Activated CD8-positive, alpha-beta memory T cell treated with anti-CD3 and anti-CD28 coated beads, Interleukin-2, amount 50 U/mL, for 48 hours (primary cell): ENCODE results near the gene OLFM2.
"Not testable (repeated sequence)": the region's sequence is repeated elsewhere in the genome, so short reads cannot be mapped to it uniquely, and the experiment has no call there.

Source experiments
- DNase-seq: peaks from one replicate; pipeline ENCODE4 v3.0.0-alpha.2; 2020

Gene OLFM2

DNA sequence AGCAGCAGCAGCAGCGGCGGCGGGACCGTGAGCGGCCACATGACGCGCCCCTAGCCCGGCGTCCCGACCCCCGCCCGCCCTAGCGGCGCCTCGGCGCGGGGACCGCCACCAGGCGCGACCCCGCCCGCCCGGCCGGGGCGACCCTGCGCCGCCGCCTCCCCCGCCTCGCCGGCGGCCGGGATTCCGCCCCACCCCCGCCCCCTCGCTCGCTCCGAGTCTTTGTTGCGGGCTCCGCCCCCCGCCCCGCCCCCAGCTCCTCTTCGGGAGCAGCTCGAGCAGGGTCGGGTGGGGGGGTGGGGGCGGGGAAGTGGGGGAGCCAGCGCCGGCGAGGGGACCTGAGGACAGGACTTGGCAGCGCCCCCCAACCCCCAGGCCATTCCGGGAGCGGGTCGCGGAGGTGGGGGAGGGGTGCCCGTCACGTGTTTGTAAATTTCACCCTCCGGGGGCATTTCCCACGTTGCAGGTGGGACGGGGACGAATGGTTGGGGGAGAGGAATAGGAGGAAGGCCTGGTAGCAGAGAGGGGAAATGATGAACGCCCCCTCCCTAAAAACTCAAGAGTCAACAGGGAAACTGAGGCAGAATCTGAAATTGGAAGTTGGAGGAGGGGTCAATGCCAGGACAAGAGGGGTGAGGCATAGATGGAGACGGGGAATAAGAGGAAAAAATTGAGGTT, at the start of gene OLFM2:
OLFM2 (minus strand) TSS at position 190 of the 675 bp plus-strand sequence; CDS start at position 41, 149 bp downstream.
- DNase-seq = no peak

DNA sequence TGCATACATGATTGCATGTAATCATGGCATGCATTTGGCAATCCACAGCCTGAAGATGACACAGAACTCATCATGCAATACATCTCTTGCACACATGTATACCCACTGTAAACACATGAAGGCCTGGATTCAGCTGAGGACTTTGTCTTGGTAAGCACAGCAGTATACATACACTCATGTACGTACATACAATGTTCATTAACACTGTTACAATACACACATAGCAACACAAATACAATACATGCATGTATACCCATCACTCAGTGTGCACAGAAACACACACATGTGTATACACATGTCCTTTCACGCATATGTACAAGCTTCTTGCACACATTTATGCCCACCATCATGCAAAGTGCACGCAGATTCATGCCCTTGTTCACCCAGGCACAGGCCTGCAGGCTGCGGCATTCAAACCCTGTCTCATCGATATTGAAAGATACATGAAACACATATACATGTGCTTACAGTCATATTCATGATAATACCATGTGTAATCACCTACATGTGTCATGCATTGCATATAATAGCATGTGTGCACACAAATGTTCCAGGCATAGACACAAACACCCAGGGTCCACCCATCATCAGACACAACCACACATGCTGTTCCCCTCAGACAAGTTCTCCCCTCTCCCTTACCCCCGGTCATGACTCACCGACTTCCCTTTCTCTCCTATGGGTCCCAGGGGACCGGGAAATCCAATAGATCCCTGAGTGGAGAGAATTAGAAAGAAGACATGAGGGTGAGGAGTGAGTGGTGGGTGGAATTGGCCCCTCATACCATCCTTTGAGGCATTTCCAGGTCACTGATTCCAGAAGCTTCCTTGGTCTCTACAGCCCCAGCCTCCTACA, 45.3 kb upstream of the OLFM2 start:
- no peak for DNase-seq

DNA sequence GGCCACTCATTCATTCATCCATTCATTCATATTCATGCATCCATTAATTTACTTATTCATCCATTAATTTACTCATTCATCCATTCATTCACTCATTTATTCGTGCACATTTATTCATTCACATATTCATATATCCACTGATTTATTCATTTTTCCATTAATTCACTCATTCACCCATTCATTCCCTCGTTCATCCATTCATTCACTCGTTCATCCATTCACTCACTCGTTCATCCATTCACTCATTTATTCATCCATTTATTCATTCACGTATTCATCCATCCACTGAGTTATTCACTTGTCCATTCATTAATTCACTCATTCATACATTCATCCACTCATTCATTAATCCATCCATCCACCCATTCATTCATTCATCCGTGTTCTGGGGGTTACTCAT, 35.8 kb upstream of the OLFM2 start:
- DNase-seq = no peak

DNA sequence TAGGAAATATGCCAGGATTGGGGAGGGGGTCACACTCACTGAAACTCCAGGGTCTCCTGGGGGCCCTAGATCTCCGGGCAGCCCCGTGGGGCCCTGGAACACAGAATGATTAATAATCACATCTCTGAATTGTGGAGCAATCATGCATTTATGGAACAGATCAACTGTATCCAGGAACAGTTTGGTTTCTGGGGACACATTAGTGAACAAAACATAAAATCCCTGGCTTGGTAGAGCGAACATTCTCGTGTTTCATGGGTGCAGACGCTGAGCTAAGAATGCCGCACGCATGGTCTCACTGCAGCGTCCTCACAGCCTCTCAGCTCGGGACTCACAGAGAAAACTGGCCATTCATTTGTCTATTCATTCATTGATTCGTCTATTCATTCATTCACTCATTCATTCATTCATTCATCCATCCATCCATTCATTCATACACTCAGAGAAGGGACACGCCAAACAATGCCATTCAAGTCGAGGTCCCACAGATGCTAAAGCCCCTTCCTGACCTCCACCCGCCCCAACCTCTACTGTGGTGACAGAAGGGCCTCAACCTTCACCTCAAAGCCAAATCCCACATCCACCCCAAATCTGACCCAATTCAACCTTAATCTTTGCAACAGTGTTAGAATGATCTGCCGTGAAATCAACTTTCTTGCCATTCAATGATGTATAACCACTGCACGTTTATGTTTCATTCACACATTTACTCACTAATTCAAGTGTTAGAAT, 35.0 kb upstream of the OLFM2 start:
- DNase-seq = no peak

DNA sequence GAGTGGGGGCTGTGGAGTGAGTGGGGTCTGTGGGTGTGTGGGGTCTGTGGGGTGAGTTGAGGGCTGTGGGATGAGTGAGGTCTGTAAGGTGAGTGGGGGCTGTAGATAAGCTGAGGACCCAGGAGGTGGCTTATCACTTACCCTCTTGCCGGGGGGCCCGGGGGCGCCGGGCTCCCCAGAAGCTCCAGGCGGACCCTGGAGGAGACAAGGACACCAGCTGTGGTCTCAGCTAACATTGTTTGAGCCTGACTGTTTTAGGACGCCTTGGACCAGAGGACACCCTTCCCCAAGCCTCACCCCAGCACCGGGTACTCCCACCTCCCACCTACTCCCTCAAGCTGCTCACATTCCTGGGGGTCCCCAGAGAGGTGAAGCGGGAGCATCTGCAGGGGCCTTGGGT, 34.2 kb upstream of the OLFM2 start:
- DNase-seq = no peak

DNA sequence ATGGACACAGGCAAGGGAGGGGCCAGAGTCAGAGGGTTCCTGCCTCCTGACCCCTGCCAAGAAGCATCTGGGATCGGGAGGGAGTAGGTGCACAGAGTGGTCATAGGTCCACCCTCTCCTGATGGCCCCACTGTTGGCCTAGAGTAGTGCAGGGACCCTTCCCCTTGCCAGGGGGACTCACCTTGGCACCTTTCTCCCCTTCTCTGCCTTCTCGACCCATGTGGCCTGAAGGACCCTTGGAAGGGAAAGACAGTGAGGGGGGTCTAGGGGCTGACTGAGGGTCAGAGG, 33.3 kb upstream of the OLFM2 start:
- DNase-seq = no peak

DNA sequence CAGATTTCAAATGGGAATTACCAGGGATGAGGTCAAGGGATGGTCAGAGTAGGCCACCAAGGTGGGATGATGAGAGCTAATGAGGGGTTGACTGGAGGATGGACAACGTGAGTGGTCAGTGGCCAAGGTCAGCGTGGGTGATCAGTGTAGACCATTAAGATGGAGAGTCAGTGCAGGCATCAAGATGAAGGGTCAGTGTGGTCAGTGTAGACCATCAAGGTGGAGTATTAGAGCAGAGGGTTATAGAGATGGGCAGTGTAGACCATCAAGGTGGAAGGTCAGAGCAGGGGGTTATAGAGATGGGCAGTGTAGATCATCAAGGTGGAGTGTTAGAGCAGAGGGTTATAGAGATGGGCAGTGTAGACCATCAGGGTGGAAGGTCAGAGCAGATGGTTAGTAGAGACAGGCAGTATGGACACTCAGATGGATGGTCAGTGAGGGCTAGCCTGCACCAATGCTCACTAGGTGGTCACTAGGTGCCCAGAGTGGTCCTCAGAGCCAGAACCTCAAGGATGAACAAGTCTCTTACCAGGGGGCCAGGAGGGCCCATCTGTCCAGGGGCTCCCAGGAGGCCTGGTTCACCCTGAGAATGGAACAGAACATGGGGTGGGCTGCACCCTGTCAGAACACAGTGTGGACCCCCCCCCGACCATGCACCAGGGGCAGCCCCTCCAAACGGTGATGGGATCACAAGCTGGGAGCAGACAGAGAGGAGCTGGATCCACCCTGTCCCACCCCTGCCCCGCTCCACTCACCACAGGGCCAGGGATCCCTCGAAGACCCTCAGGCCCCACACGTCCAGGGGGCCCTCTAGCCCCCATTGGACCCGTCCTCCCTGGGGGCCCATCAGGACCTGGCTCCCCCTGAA, 32.7 kb upstream of the OLFM2 start:
- no peak for DNase-seq

DNA sequence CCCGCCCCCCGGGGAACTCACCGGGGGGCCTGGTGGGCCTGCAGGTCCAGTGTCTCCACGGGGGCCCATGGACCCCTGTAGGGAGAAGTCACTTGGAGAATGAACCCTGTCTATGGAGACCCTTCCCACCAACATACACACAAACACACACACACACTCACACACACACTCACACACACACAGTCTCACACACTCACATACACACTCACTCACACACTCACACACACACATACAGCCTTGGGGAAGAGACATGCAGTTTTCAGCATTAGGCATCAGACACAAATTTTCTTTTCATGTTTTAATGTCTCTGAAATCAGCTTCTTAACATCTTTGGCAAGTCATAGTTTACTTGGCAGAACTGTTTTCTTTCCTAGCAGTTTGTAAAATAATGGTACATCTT, 31.0 kb upstream of the OLFM2 start:
- no peak for DNase-seq

DNA sequence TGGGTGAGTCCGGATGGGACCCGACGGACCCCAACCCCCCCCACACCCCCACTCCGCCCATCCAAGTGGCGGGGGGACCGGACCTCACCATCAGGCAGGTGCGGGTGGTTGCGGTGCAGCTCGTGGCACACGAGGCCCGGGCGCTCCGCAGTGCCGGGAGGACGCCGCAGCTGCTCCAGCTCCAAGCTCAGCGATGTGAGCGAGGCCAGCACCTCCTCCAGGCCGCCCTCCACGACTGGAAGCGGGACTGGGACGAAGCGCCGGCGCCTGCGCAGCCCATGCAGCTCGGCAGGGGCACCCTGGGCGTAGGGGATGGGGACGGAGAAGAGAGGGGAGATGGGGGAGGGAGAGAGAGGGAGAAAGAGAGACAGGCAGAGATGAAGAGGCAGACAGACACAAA, 30.1 kb upstream of the OLFM2 start:
- DNase-seq = no peak

DNA sequence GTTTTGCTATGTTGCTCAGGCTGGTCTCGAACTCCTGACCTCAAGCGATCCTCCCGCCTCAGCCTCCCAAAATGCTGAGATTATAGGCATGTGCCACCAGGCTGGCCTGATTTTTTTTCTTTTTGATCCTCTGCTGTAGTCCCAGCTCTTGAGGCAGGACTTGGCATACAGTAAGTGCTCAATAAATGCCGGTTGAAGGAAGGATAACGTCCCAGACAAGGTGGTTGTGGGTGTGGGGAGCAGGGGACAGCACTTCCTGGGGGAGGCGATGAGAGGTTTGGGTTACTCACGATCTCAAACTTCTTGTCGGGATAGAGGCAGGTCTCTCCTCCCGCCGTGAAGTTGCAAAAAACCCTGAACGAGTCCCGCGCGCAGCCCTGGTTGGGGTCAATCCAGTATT, 29.7 kb upstream of the OLFM2 start:
- DNase-seq = no peak

DNA sequence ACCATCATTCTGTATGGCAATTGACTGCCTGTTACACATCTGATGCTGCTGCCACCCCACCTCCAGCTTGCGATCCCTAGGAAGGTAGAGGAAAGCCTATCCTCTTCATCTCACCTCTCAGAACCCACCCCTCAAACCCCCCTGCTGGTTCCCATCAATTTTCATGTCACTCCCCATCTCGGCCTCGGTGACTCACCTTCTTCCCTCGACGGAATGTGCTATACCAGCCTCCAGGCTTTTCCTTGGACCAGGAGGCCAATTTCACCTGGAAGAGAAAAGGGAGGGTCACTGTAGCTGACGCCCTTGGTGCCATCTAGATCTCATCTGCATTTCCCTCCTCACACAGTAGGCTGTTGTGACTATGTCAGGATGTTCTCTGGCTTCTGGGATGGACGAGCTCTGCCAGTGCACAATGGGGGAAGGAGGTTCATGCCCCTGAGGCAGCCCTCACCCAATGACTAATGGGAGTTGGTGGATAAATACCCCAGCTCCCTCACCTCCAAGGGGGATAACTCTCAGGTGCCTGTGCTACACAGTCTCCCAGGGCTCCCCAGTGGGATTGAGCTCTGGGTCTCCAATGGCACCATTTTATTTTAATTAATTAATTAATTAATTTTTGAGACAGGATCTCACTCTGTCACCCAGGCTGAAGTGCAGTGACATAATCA, 26.4 kb upstream of the OLFM2 start:
- DNase-seq = no peak

DNA sequence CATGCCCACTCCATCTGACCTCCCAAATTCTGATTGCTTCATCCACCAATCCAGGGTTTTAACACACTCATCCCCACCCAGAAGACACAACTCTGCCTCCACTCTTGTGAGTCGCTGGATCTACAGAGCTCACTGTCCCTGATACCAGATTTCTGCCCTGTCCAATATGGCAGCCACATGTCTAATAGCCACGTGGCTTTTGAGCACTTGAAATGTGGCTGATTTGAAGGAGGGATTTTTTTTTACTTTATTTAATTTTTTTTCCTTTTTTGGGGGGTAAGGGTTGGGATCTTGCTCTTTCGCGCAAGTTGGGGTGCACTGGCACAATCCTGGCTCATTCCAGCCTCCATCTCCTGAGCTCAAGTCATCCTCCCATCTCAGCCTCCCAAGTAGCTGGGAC, 24.8 kb upstream of the OLFM2 start:
- no peak for DNase-seq

DNA sequence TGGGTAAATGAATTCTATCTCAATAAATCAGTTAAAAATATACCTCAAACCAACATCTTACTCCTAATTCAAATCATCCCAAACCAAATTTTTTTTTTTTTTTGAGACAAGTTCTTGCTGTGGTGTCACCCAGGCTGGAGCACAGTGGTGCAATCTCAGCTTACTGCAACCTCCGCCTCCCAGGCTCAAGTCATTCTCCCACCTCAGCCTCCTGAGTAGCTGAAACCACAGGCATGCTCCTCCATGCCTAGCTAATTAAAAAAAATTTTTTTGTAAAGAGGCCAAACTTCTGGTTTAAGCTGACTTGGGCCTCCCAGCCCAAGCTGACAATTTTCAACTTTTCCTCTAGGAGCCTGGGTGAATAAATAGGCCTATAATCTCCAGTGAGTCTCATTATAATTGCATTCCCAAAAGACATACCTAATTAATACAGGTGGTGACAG, 22.1 kb upstream of the OLFM2 start:
- DNase-seq = no peak

DNA sequence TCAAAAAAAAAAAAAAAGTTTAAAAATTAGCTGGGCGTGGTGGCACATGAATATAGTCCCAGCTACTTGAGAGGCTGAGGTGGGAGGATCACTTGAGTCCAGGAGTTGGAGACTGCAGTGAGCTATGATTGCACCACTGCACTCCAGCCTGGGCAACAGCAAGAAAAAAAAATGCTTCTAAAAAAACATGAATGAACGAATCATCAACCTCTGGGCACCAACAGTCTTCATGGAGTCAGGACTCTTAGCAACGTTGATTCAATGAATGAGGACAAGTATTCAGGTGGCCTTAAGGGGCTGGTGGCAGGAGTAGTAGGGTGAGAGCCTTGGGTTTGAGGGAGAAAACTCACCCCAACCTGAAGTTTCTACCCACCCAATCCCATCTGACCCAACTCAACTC, 20.6 kb upstream of the OLFM2 start:
- no peak for DNase-seq

DNA sequence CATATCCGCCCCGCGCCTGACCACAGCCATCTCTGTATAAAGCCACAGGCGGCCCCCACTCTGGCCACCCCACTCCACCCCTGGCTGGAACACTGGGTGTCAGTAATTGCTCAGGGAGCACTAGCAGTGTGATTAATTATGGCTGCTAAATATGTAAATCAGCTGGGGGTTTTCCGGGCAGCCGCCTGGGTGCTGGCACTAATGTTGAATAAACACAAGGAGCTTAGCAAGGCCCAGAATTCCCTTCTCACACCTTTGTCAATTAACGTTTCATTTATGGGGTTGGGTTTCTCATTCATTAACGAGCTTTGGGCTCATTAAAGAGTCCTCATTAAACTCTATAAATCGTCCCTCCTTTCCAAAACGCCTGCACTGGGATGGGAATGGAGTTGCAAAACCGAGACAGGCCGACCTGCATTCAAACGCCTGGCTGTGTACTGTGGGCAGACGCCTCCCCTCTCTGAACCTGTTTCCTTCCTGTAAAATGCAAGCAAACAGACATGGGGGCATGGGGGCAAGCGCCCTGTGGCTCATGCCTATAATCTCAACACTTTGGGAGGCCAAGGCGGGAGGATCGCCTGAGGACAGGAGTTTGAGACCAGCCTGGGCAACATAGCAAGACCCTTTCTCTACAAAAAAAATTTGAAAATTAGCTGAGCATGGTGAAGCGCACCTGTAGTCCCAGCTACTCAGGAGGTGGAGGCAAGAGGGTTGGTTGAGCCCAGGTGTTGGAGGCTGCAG, 17.7 kb upstream of the OLFM2 start:
- no peak for DNase-seq

DNA sequence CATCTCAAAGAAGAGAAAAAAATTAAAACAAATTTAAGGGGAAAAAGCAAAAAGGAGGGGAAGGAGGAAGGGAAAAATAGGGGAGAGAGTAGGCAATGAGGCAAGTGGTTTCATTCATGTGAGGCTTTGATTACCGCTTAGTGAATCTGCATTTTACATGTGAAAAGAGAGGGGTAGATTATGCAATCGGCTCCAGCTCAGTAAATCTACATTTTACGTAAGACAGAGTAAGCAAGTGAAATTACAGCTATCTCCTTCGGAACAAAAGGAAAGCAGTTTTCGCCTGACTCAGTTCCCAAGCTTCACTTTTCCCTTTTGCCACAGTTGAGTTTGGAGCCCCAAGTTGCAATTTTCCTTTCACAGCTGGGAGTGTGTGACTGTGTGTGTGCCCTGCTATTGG, 16.0 kb upstream of the OLFM2 start:
- no peak for DNase-seq

DNA sequence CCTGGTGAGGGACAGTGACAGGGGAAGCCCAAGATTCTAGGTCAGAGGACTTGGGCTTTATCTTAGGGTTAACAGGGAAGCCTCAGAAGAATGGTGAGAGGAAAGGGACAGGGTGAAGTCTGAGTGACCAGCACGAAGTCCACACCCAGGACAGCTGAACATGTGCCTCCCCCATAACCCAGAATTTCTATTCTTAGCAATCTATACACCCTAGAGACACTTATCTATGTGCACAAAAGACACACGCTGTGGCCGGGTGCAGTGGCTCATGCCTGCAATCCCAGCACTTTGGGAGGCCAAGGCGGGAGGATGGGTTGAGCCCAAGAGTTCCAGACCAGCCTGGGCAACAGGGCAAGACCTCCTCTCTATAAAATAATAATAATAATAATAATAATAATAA, 11.1 kb upstream of the OLFM2 start:
- DNase-seq = no peak

DNA sequence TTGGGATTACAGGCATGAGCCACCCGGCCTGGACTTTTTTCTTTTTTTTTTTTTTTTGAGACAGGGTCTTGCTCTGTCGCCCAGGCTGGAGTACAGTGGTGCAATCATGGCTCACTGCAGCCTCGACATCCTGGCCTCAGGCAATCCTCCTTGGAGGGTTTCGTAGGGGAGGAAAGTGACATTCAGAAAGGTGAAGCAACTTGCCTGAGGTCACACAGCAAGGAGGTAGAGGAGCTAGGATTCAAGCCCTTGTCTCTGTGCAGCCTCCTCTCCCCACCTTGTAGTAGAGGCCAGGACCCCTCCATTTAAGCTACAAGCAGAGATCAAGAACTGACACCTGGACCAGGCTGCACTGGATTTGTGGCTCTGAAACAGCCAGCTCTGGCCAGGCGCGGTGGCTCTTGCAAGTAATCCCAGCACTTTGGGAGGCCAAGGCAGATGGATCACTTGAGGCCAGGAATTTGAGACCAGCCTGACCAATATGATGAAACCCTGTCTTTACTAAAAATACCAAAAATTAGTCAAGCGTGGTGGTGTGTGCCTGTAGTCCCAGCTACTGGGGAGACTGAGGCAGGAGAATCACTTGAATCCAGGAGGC, 10.3 kb upstream of the OLFM2 start:
- DNase-seq = not testable (repeated sequence)

DNA sequence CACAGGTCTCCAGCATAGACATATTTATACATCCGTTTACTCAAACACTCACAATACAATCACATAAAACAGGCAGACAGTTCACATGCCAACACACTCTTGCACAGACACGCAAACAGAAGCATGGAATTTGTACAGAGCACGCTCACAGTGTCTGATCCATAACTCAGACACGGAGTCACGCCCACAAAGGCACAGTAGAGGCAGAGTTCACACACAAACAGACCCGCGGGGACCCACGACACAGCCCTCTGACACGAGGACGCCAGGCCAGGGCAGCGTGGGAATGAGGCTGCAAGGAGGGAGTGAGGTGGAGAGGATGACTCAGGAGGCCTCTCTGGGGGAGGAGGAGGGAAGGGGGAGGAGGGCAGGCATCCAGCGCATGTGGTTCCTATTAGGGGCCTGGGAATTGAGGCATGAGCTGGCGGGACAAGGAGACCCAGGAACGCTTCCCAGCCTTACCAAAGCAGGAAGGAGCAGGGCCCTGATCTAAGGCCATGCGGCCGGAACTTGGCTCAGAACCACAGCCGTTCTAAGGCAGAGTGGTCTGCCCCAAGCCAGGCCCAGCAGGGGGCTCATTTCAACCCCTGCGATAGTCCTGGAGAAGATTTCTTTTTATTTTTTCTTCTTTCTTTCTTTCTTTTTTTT, 9.1 kb upstream of the OLFM2 start:
- no peak for DNase-seq

DNA sequence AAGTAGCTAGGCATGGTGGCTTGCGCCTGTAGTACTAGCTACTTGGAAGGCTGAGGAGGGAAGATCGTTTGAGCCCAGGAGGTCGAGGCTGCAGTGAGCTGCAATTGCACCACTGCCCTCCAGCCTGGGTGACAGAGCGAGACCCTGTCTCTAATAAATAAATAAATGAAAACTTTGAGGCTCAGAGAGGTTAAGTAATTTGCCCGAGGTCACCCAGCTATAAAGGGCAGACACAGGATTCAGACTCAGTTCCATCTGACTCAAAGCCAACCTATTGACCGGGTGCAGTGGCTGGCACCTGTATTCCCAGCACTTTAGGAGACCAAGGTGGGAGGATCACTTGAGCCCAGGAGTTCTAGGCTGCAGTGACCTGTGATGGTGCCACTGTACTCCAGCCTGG, 7.4 kb upstream of the OLFM2 start:
- DNase-seq = no peak

DNA sequence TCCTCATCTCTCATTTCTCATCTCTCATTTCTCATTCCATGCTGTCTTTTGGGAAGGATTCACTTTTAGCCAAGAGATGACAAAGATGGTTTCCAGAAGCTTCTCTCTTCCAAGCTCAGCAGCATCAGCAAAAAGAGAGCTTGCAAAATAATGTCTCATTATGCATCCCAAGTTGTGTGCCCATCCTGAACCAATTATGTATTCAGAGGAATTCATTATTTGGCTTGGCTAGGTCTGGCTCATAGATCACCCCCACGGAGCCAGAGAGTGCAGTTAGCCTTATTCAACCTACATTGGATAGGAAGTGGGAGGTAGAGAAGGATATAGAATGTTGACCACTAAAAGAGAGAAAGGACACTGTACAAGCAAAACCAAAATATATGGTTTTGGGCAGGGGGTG, 5.4 kb upstream of the OLFM2 start:
- DNase-seq = no peak
